Loucy (cell line): ENCODE results near the gene PI4KA.

Experiments used
- CTCF ChIP-seq: fragments of 200-600 bp; sonication (generic); conservative IDR thresholded peaks from 2 replicates; pipeline ENCODE4 v1.5.1; 2014; ENCODE audit warnings: mild to moderate bottlenecking, antibody characterized with exemption, low read length
- EZH2phosphoT487 ChIP-seq: fragments of 200-600 bp; IDR thresholded peaks from 2 replicates; pipeline ENCODE4 v1.6.1; 2018; ENCODE audit warnings: antibody characterized with exemption, mild to moderate bottlenecking, moderate library complexity, borderline replicate concordance

DNA sequence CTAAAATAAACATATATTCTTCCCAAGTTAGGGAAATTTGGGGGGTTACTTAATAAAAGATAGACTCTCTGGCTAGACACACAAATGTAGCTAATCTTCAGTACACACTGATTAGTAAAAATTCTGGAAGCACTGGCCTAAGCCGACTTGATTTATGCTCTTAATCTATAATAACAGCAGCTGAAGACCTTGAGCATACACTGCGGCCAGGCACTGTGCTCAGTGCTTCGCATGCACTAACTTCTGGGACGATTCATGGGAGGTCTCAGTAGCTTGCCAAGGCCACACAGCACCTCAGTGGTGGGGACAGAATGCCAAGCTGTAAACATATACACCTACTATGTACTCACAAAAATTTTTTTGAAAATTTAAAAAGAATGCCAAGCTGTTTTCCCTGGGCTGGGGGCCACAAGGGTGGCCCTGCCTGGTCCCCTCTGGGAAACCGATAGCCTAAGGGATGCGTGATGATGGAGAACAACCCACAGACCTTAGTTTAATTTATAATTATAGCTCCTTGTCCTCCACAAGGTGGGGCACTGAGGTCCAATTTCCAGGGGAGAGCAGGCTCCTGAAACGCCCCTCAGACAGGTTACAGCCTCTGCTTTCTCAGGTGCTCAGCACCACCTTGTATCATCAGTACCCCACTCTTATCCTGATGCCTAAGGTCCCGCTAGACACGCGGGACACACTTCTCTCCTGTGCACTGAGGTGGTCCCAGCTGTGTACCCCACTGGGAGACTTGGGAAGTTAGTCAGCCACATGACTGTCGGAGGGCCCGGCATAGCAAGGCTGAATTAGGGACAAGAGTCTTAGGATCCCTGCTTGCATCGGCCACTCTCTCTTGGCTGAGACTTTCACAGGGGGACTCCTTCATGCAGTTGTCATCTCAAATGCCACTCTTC, 64.6 kb downstream of the PI4KA start:
- TF ChIP-seq EZH2phosphoT487 (no peak), CTCF (no peak; the same call in 1 of the 2 replicates)
